GM13976 (cell line): Measurements from ENCODE around the gene OR2AG2.

ENCODE experiments used
- DNase-seq: peaks from one replicate; pipeline ENCODE4 v3.0.0; 2012; ENCODE audit warnings: low spot score
- CTCF ChIP-seq: IDR thresholded peaks from 2 replicates; pipeline ENCODE4 v1.5.1; 2012; ENCODE audit warnings: borderline replicate concordance, mild to moderate bottlenecking; ENCODE audit not compliant: insufficient read depth; ENCODE audit errors: extremely low read depth, missing control alignments, control extremely low read depth
- in situ Hi-C: fragments of 300-500 bp; cut with MboI; formaldehyde crosslinking; loops from one replicate; pipeline ENCODE4 v1.12.0; 2022; ENCODE audit warnings: low sequenced_read_pairs, mixed read lengths, inconsistent platforms; ENCODE audit not compliant: unreplicated experiment

The OR2AG2 gene

GRCh38 chr11:6734616-6735015 is 37.2 kb downstream of the OR2AG2 start:
- in situ Hi-C loops: no loop called here
- no peak for TF ChIP-seq CTCF
- DNase-seq: no peak

DNA sequence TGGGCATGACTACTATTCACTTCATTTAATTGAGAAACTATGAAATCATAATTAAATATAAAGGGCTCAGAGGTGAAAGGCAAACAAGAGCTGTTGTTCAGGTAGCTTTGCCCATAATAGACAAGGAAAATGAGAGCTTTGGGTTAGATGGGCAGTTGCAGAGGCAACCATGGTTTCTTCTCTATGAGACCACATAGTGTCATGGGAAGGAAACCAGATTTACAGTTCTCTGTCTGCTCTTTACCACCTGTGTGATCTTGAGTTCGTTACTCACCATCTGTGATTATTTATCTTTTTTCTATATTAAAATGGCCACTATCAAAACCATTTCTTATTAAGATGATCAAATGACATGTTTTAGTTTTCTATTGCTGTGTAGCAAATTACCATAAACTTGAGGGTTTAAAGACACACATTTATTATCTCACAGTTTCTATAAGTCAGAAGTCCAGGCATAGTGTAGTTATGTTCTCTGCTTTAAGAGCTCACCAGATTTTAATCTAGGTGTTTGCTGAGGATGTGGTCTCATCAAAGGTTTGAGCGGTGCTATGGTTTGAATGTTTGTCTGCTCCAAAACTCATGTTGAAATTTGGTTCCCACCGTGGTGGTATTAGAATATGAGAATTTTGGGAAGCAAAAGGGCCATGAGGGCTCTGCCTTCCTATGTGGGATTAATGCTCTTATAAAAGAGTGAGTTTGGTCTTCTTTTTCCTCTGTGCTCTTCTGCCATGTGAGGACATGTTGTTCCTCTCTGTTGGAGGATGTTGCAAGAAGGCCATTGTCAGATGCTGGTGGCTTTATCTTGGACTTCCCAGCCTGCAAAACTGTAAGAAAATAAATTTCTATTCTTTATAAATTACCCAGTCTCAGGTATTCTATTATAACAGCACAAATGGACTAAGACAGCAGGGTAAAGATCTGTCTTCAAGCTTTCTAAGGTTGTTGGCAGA is 38.2 kb downstream of the OR2AG2 start:
- no peak for TF ChIP-seq CTCF

GRCh38 chr11:6727971-6728760 is 43.6 kb downstream of the OR2AG2 start:
- TF ChIP-seq CTCF: no peak

More for the DNA sequence above, 38.2 kb downstream of the OR2AG2 start:
- DNase-seq: no peak
- in situ Hi-C loops: no loop called here

DNA sequence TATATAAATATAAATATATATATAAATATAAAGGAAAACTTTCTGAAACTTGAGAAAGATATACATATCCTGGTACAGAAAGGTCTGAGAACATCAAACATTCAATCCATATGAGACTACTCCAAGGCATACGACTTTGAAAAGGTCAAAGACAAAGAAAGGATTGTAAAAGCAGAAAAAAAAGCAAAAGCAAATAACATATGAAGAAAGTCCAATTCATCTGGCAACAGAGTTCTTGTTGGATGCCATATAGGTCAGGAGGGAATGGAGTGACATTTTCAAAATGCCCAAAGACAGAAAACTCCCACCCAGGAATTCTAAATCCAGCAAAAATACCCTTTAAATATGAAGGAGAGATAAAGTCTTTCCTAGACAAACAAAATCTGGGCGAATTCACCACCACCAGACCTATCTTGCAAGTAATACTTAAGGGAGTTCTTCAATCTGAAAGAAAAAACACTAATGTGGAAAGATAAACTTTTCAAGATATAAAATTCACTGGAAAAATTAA is 46.3 kb downstream of the OR2AG2 start:
- no peak for DNase-seq
- in situ Hi-C loops: no loop called here
- TF ChIP-seq CTCF: no peak

More at GRCh38 chr11:6727971-6728760, 43.6 kb downstream of the OR2AG2 start:
- DNase-seq: no peak
- in situ Hi-C loops: no loop called here

DNA sequence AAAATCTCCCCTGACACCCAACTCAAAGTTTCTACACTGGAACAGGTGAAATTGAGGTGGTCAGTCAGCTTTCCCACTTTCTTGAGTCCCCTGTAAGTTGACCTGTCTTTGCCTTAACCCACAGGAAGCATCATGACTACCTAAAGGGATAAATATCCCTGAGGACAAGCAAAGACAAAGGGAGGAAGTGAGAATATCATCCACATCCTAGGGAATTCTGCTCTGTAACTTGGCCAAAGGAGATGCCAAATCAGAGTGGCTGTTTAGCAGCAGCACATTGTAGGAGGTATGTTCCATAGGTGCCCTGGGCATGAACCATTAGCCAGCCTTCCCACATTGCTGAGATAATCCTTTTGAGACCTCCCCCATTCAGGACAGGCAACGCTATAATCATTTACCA is 47.8 kb downstream of the OR2AG2 start:
- DNase-seq: no peak
- TF ChIP-seq CTCF: no peak
- in situ Hi-C loops: no loop called here

DNA sequence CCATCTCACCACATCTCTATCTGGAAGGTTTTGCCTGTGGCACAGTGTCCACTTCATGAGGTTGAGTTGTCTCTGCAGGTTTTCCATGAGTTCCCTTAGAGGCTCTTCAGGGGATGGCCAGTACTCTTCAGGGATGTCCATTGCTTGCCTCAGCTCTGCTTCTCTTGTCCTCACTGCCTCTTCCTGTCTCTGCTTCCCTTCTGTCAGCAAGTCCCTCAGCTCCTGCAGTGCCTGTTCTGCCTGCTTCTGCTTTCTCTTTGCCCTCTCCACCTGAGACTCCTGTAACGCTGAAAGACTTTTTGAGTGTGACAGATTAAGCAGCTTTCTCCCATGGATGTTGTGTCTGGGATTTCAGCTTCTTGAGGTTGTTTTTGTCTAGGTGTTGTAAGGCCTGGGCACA is 50.4 kb downstream of the OR2AG2 start:
- in situ Hi-C loops: no loop called here
- TF ChIP-seq CTCF: no peak
- no peak for DNase-seq
